A549 (cell line): Measurements from ENCODE around the gene IQGAP2. TPM values are rescaled to one million over a fixed set of nuclear protein-coding genes. Genes with fewer than 3 reads are reported as not detected.

ENCODE experiments used
- ATAC-seq, 2 experiments: fragments of 200-7000 bp in 1 of 2; fragments of >200 bp in 1 of 2; cut with Nextera tagmentation in 1 of 2; cut with Tn5 transposase in 1 of 2; 3 replicates each; pipeline versions ENCODE4 v1.8.0 to v1.9.1; 2018 to 2020; ENCODE audit warnings: mild to moderate bottlenecking in 1 of 2, moderate library complexity in 1 of 2
- CTCF ChIA-PET: fragments of 300-600 bp; sonication (Branson Sonifier 250); formaldehyde crosslinking; extraction: SDS; loops from one replicate; lab custom pipeline; 2021; ENCODE audit warnings: antibody characterized with exemption, inconsistent platforms; lab: Yijun Ruan, JAX
- POLR2A ChIA-PET: fragments of 350-600 bp; formaldehyde crosslinking; extraction: SDS; loops from one replicate; lab custom pipeline; 2021; ENCODE audit warnings: antibody characterized with exemption, inconsistent platforms; lab: Yijun Ruan, JAX
- DNase-seq, 2 experiments: peaks; one replicate each; pipeline versions ENCODE4 v3.0.0 to v3.0.0-alpha.2; 2011 to 2016; ENCODE audit warnings: low read depth in 1 of 2, low spot score in 1 of 2
- FAIRE-seq: peaks from 2 replicates; lab custom pipeline; 2011; peaks lifted over from hg19 to GRCh38; lab: Jason Lieb, UNC
- H3K27ac ChIP-seq, 2 experiments: fragments of >200 bp; sonication (Bioruptor Twin); formaldehyde crosslinking; 3 replicates each; pipeline ENCODE4 v1.5.1; 2016 to 2017
- H3K4me1 ChIP-seq: fragments of >200 bp; sonication (Bioruptor Twin); formaldehyde crosslinking; 3 replicates; pipeline ENCODE4 v1.6.1; 2016
- H3K4me2 ChIP-seq: fragments of >200 bp; sonication (Bioruptor Twin); formaldehyde crosslinking; 3 replicates; pipeline ENCODE4 v1.6.1; 2016
- H3K4me3 ChIP-seq: fragments of >200 bp; sonication (Bioruptor Twin); formaldehyde crosslinking; 3 replicates; pipeline ENCODE4 v1.5.1; 2016
- H3K9me3 ChIP-seq: fragments of >200 bp; sonication (Bioruptor Twin); formaldehyde crosslinking; 3 replicates; pipeline ENCODE4 v1.6.1; 2016
- CTCF ChIP-seq: fragments of >200 bp; sonication (Bioruptor Twin); formaldehyde crosslinking; IDR thresholded peaks from 3 replicates; pipeline ENCODE4 v1.5.1; 2016
- E2F6 ChIP-seq: IDR thresholded peaks from 2 replicates; pipeline ENCODE4 v1.6.1; 2012; ENCODE audit warnings: low read depth, borderline replicate concordance
- ELK1 ChIP-seq: fragments of 150-350 bp; IDR thresholded peaks from 2 replicates; pipeline ENCODE4 v1.6.1; 2014; ENCODE audit warnings: low read depth, mild to moderate bottlenecking, low read length
- EP300 ChIP-seq, 2 experiments: fragments of >200 bp; sonication (Bioruptor Twin); formaldehyde crosslinking; IDR thresholded peaks; 2 replicates in 1 of 2; 3 replicates in 1 of 2; pipeline ENCODE4 v1.6.1; 2016 to 2017
- HMGXB4 ChIP-seq: fragments of 250-450 bp; sonication (Bioruptor Pico); IDR thresholded peaks from 2 replicates; pipeline ENCODE4 v1.5.0; 2021; ENCODE audit warnings: mild to moderate bottlenecking, moderate library complexity, borderline replicate concordance
- MAZ ChIP-seq: fragments of 150-350 bp; IDR thresholded peaks from 2 replicates; pipeline ENCODE4 v1.6.1; 2014; ENCODE audit warnings: antibody characterized with exemption, low read depth, low read length, borderline replicate concordance
- PBX3 ChIP-seq: IDR thresholded peaks from 2 replicates; pipeline ENCODE4 v1.6.1; 2012
- PHF8 ChIP-seq: fragments of 200-600 bp; sonication (generic); IDR thresholded peaks from 2 replicates; pipeline ENCODE4 v1.6.1; 2016; ENCODE audit warnings: low read depth, mild to moderate bottlenecking, antibody characterized with exemption, moderate library complexity, borderline replicate concordance
- RFX5 ChIP-seq: fragments of 450-650 bp; IDR thresholded peaks from 2 replicates; pipeline ENCODE4 v1.7.1; 2014; ENCODE audit warnings: antibody characterized with exemption, mild to moderate bottlenecking, moderate library complexity
- ZNF302 ChIP-seq: fragments of 250-450 bp; sonication (Bioruptor Pico); IDR thresholded peaks from 2 replicates; pipeline ENCODE4 v1.9.0; 2021; ENCODE audit warnings: inconsistent platforms, mild to moderate bottlenecking, moderate library complexity
- WGBS: methylation state at CpG from one replicate; pipeline ENCODE4 v1.1.6; 2017; ENCODE audit errors: missing lambda C conversion rate; 5-methylcytosine and 5-hydroxymethylcytosine counted together
- polyA plus RNA-seq, 4 experiments: library from polyadenylated mRNA; depleted of rRNA in 3 of 4; stranded (reverse); fragments of >200 nt; fragmentation: RNase III in 1 of 4; extraction: RNeasy Plus Mini Kit Qiagen cat#74134 plus additional on column Dnase treatment in 1 of 4; gene quantifications; 2 replicates in 3 of 4; 3 replicates in 1 of 4; pipeline ENCODE4 v1.2.3, GENCODE V29; 2011 to 2017

Gene IQGAP2
- polyA plus RNA-seq, 2 of the 4 experiments (the other 2 are of a cell fraction) = 5.3 to 10.1 TPM

- H3K4me1 ChIP-seq = peaks cover 23% of the 10 kb centered on the region
- CTCF ChIA-PET = interaction anchor here (1.0 to 1.7 kb wide), 2 partner anchors 10 to 122 kb away, joined by 3 to 4 read pairs; no protein-coding TSS in a partner anchor
- 54% methylated on average over 3 of the region's 3 CpGs for WGBS
- no peak overlapping the region for H3K27ac ChIP-seq
- no peak overlapping the region for H3K4me2 ChIP-seq
- POLR2A ChIA-PET = interaction anchor here (0.6 kb wide), 1 partner anchor 308 kb away, joined by 3 read pairs; no protein-coding TSS in a partner anchor
- ATAC-seq (no peak), FAIRE-seq (no peak)
- TF ChIP-seq ELK1 (no peak), RFX5 (no peak), ZNF302 (no peak)
- TF ChIP-seq, all 56 proteins: peak for 0
- H3K4me3 ChIP-seq = no peak overlapping the region
- no peak for DNase-seq
- H3K9me3 ChIP-seq = no peaks in the 10 kb centered on the region
Measured at GRCh38 chr5:76460104-76460503, 57.0 kb downstream of the IQGAP2 start.

GRCh38 chr5:76462097-76462667 is 59.1 kb downstream of the IQGAP2 start:
- 62% methylated on average over 7 of the region's 7 CpGs for WGBS
- no peak overlapping the region for H3K4me3 ChIP-seq
- FAIRE-seq (no peak), DNase-seq (no peak), ATAC-seq (no peak)
- ChIA-PET CTCF (interaction anchor here (1.6 kb wide), 1 partner anchor 124 kb away, joined by 3 read pairs; no protein-coding TSS in a partner anchor), POLR2A (no interaction called here)
- TF ChIP-seq EP300 (IDR thresholded peaks at IDR 0.05) = no peak
- H3K27ac ChIP-seq = no peak overlapping the region
- H3K9me3 ChIP-seq = no peaks in the 10 kb centered on the region
- no peak overlapping the region for H3K4me2 ChIP-seq
- H3K4me1 ChIP-seq = peaks cover 19% of the 10 kb centered on the region

GRCh38 chr5:76467216-76467615 is 64.1 kb downstream of the IQGAP2 start:
- H3K4me2 ChIP-seq = no peak overlapping the region
- FAIRE-seq (no peak), DNase-seq (no peak), ATAC-seq (no peak)
- TF ChIP-seq CTCF (no peak), MAZ (no peak), PBX3 (no peak), HMGXB4 (CRISPR knock-in tag) (no peak), PHF8 (no peak), E2F6 (no peak)
- CTCF ChIA-PET = interaction anchor here (0.9 to 3.5 kb wide), 2 partner anchors 10 to 17 kb away, joined by 3 to 12 read pairs; no protein-coding TSS in a partner anchor
- WGBS = 77% methylated on average over 1 of the region's 1 CpG
- H3K27ac ChIP-seq = no peak overlapping the region
- H3K9me3 ChIP-seq = no peaks in the 10 kb centered on the region
- peaks cover 22% of the 10 kb centered on the region for H3K4me1 ChIP-seq
- no peak overlapping the region for H3K4me3 ChIP-seq
- POLR2A ChIA-PET = no interaction called here
